ENCODE results near the gene ZNFX1. TPM values are rescaled to one million over a fixed set of nuclear protein-coding genes. Genes with fewer than 3 reads are reported as not detected.

Gene ZNFX1
- total and polyA plus RNA-seq, 9 of the 15 experiments (the other 6 are each of a cell fraction or from before 2014, with no cell fraction given): 3.8 to 13.8 (median 10.3) TPM

DNA sequence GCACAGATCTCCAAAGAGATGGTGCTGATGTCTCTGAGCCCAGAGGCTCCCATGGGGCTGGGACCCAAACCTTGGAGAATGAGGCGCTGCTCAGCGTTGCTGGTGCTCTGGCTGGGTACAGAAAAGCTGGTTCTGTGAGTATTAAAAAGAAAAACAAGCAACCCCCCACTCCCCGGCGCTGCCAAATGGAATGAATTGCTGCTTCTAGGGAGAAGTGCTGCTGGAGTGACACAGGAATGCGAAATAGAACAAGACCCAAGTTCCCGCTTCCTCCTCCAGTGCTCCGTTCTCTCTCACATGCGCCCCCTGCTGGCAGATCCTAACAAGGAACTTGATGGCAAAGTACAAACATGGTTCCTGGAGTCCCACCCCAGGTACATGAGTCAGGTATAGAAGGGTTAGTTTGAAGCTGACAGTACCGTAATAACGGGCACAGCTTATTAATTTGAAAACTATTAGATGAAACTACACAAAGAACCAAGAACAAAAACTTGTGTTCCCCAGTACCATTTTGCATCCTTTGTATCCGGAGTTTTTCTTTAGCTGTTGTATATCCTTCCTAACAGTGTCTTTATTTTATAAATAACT, 60.8 kb downstream of the ZNFX1 start:
- Histone ChIP-seq H3K9ac (ENCODE audit: insufficient read depth in 1 of 2, low read depth in 2 of 2, low read length in 2 of 2) (peak overlapping the region; percentile 8 to 13; a peak in 2 of 4 replicates), H3K36me3 (ENCODE audit: control insufficient read depth, insufficient read depth, low read length) (peaks cover 15% of the 10 kb centered on the region; the same call in 2 of the 3 replicates), H4K20me1 (replicated peaks; ENCODE audit: control insufficient read depth, insufficient read depth, low read length) (no peaks in the 10 kb centered on the region), H3K27me3 (ENCODE audit: control insufficient read depth in 2 of 2, insufficient read depth in 2 of 2, low read length in 2 of 2) (no peaks in the 10 kb centered on the region), H3K4me2 (ENCODE audit: insufficient read depth, low read length) (peak overlapping the region; percentile 38), H3K9me1 (ENCODE audit: control insufficient read depth, insufficient read depth, low read length) (no peaks in the 10 kb centered on the region), H3K4me3 (0 out of 2 replicates have a peak overlapping the region, but pooled peaks have one; percentile 0), H3K27ac (ENCODE audit: extremely low read depth, low read depth, low read length) (no peak overlapping the region), H2AFZ (ENCODE audit: low read depth, low read length) (peak overlapping the region; percentile 86), H3K9me3 (replicated peaks; ENCODE audit: control insufficient read depth, insufficient read depth, low read depth, low read length) (no peaks in the 10 kb centered on the region), H3K79me2 (ENCODE audit: control insufficient read depth, insufficient read depth, low read length) (peaks cover 22% of the 10 kb centered on the region), H3K4me1 (replicated peaks in 1 of 2; ENCODE audit: control insufficient read depth in 2 of 2, insufficient read depth in 2 of 2, low read length in 2 of 2) (peaks cover 14 to 19% of the 10 kb centered on the region in 2 experiments; a peak in 4 of 5 replicates)
- ChIA-PET POLR2A (interaction anchor here (0.6 to 1.6 kb wide), 4 partner anchors 35 to 116 kb away, joined by 3 to 4 read pairs (median 3); no protein-coding TSS in a partner anchor), CTCF (ENCODE audit: low intra/inter-chr PET ratio) (interaction anchor here (1.9 kb wide), 1 partner anchor 85 kb away, joined by 15 read pairs; no protein-coding TSS in a partner anchor)
- DNase-seq (ENCODE audit: extremely low read depth in 1 of 4, low spot score in 3 of 4) (peak; percentile 69 to 95 (median 74)), ATAC-seq (peak; percentile 80), FAIRE-seq (peak; percentile 99)
- intact Hi-C loops (cut with micrococcal nuclease) (loop anchor here (1.0 to 5.0 kb wide), 3 partner anchors 35 to 230 kb away; no protein-coding TSS in a partner anchor), in situ Hi-C loops (cut with MboI) (loop anchor here (5.0 kb wide), 1 partner anchor 85 kb away; no protein-coding TSS in a partner anchor)
- 18% methylated on average over 11 of the region's 11 CpGs for WGBS (ENCODE audit: insufficient coverage, low coverage, missing lambda C conversion rate)
- no TSS peak for BruUV-seq (replicated peaks)
- TF ChIP-seq ZFP1 (CRISPR knock-in tag; IDR thresholded peaks at IDR 0.05) (0 out of 2 replicates have a peak, but pooled peaks have one; percentile 28), MTA3 (IDR thresholded peaks at IDR 0.05; ENCODE audit: borderline replicate concordance) (peak; percentile 45; the same call in 1 of the 2 replicates), RCOR1 (IDR thresholded peaks at IDR 0.05; ENCODE audit: borderline replicate concordance in 1 of 2, low read depth in 2 of 2, low read length in 2 of 2) (0 out of 4 replicates have a peak, but pooled peaks of 1 of the 2 experiments have one; percentile 31), CTBP1 (IDR thresholded peaks at IDR 0.05; ENCODE audit: borderline replicate concordance) (peak; percentile 17; the same call in 1 of the 2 replicates), CC2D1A (IDR thresholded peaks at IDR 0.05) (0 out of 2 replicates have a peak, but pooled peaks have one; percentile 36), ZNF766 (CRISPR knock-in tag; conservative IDR thresholded peaks at IDR 0.05) (no peak), ATF7 (IDR thresholded peaks at IDR 0.05) (0 out of 2 replicates have a peak, but pooled peaks have one; percentile 22), NCOA6 (IDR thresholded peaks at IDR 0.05) (no peak), KLF16 (IDR thresholded peaks at IDR 0.05) (0 out of 2 replicates have a peak, but pooled peaks have one; percentile 53), ZEB2 (IDR thresholded peaks at IDR 0.05) (0 out of 2 replicates have a peak, but pooled peaks have one; percentile 17), SPI1 (IDR thresholded peaks at IDR 0.05; ENCODE audit: borderline replicate concordance, low read depth, low read length) (peak; percentile 71; the same call in 1 of the 2 replicates), SMC3 (conservative IDR thresholded peaks at IDR 0.05; ENCODE audit: insufficient read depth, low read depth, low read length) (peak; percentile 73)
- TF ChIP-seq, protein P1, sequence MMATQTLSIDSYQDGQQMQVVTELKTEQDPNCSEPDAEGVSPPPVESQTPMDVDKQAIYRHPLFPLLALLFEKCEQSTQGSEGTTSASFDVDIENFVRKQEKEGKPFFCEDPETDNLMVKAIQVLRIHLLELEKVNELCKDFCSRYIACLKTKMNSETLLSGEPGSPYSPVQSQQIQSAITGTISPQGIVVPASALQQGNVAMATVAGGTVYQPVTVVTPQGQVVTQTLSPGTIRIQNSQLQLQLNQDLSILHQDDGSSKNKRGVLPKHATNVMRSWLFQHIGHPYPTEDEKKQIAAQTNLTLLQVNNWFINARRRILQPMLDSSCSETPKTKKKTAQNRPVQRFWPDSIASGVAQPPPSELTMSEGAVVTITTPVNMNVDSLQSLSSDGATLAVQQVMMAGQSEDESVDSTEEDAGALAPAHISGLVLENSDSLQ (IDR thresholded peaks at IDR 0.05): peak; percentile 55; the same call in 1 of the 2 replicates
- TF ChIP-seq, protein P2, sequence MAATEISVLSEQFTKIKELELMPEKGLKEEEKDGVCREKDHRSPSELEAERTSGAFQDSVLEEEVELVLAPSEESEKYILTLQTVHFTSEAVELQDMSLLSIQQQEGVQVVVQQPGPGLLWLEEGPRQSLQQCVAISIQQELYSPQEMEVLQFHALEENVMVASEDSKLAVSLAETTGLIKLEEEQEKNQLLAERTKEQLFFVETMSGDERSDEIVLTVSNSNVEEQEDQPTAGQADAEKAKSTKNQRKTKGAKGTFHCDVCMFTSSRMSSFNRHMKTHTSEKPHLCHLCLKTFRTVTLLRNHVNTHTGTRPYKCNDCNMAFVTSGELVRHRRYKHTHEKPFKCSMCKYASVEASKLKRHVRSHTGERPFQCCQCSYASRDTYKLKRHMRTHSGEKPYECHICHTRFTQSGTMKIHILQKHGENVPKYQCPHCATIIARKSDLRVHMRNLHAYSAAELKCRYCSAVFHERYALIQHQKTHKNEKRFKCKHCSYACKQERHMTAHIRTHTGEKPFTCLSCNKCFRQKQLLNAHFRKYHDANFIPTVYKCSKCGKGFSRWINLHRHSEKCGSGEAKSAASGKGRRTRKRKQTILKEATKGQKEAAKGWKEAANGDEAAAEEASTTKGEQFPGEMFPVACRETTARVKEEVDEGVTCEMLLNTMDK (IDR thresholded peaks at IDR 0.05; ENCODE audit: borderline replicate concordance, insufficient read depth, low read depth, low read length, poor library complexity, severe bottlenecking): peak; percentile 33
- TF ChIP-seq, protein P3, sequence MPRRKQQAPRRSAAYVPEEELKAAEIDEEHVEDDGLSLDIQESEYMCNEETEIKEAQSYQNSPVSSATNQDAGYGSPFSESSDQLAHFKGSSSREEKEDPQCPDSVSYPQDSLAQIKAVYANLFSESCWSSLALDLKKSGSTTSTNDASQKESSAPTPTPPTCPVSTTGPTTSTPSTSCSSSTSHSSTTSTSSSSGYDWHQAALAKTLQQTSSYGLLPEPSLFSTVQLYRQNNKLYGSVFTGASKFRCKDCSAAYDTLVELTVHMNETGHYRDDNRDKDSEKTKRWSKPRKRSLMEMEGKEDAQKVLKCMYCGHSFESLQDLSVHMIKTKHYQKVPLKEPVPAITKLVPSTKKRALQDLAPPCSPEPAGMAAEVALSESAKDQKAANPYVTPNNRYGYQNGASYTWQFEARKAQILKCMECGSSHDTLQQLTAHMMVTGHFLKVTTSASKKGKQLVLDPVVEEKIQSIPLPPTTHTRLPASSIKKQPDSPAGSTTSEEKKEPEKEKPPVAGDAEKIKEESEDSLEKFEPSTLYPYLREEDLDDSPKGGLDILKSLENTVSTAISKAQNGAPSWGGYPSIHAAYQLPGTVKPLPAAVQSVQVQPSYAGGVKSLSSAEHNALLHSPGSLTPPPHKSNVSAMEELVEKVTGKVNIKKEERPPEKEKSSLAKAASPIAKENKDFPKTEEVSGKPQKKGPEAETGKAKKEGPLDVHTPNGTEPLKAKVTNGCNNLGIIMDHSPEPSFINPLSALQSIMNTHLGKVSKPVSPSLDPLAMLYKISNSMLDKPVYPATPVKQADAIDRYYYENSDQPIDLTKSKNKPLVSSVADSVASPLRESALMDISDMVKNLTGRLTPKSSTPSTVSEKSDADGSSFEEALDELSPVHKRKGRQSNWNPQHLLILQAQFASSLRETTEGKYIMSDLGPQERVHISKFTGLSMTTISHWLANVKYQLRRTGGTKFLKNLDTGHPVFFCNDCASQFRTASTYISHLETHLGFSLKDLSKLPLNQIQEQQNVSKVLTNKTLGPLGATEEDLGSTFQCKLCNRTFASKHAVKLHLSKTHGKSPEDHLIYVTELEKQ (CRISPR knock-in tag; IDR thresholded peaks at IDR 0.05): no peak
